AG04450 (cell line): Measurements from ENCODE around the gene SEMA7A. TPM values are rescaled to one million over a fixed set of nuclear protein-coding genes. Genes with fewer than 3 reads are reported as not detected.

Experiments used
- CTCF ChIA-PET: fragments of 300-600, 350-600 bp; formaldehyde crosslinking; extraction: SDS; loops from one replicate; lab custom pipeline; 2022; ENCODE audit warnings: antibody characterized with exemption, inconsistent platforms; lab: Charles Lee
- POLR2A ChIA-PET: fragments of 350-600 bp; formaldehyde crosslinking; extraction: SDS; loops from one replicate; lab custom pipeline; 2021; ENCODE audit warnings: antibody characterized with exemption, inconsistent platforms; lab: Yijun Ruan, JAX
- DNase-seq: peaks from one replicate; pipeline ENCODE4 v3.0.0-alpha.2; 2011; ENCODE audit warnings: low read depth, low spot score
- H3K27ac ChIP-seq: one replicate; pipeline ENCODE4 v1.5.1; 2012; ENCODE audit warnings: low read depth, low read length, control low read depth
- H3K27me3 ChIP-seq: one replicate; pipeline ENCODE4 v1.6.0; 2012; ENCODE audit warnings: low read length; ENCODE audit not compliant: control insufficient read depth, insufficient read depth
- H3K4me3 ChIP-seq: 2 replicates; pipeline ENCODE4 v1.5.1; 2011; ENCODE audit warnings: mild to moderate bottlenecking, low read depth, low read length, control low read depth
- H3K9me3 ChIP-seq: 2 replicates; pipeline ENCODE4 v1.5.1; 2012; ENCODE audit warnings: low read length; ENCODE audit not compliant: control insufficient read depth, insufficient read depth
- polyA plus RNA-seq: library from polyadenylated mRNA; depleted of rRNA; stranded (reverse); fragments of >200 nt; gene quantifications from 2 replicates; pipeline ENCODE4 v1.2.3, GENCODE V29; 2011
- TF ChIP-seq, protein P1 (sequence below): IDR thresholded peaks from 2 replicates; pipeline ENCODE4 v1.5.1; 2011; ENCODE audit warnings: low read depth, low read length, control low read depth, inconsistent platforms

SEMA7A gene
- polyA plus RNA-seq, 1 experiment, result 7.5 TPM

DNA sequence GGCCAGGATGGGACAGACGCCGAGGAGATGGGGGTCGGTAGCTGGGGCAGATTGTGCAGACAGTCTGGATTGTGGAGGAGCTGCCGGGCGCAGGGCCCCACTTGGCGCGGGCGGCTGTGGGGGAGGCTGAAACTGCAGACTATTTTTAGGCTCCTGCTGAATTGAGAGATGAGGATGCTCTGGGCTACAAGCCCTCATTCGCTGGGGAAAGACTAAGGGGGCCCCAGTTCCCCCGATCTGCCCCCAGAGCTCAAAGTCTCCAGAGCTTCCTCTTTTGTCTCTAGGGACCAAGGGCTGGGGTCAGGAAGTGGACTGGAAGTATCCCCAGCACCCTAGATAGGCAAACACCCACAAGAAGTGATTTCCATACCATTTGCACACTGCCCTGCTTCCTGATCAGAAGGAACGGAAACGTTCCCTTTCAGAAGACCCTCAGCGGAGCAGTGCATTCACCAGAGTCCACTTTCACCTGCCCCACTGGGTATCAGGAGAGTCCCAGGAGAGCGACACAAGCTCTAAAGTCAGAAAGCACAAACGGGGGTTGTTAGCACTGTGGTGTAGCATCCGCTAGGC is 29.7 kb downstream of the SEMA7A start:
- TF ChIP-seq, protein P1, sequence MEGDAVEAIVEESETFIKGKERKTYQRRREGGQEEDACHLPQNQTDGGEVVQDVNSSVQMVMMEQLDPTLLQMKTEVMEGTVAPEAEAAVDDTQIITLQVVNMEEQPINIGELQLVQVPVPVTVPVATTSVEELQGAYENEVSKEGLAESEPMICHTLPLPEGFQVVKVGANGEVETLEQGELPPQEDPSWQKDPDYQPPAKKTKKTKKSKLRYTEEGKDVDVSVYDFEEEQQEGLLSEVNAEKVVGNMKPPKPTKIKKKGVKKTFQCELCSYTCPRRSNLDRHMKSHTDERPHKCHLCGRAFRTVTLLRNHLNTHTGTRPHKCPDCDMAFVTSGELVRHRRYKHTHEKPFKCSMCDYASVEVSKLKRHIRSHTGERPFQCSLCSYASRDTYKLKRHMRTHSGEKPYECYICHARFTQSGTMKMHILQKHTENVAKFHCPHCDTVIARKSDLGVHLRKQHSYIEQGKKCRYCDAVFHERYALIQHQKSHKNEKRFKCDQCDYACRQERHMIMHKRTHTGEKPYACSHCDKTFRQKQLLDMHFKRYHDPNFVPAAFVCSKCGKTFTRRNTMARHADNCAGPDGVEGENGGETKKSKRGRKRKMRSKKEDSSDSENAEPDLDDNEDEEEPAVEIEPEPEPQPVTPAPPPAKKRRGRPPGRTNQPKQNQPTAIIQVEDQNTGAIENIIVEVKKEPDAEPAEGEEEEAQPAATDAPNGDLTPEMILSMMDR, result no peak
- DNase-seq, result no peak
- POLR2A ChIA-PET, result no interaction called here
- no peak overlapping the region for H3K27ac ChIP-seq
- CTCF ChIA-PET, result interaction anchor here (0.9 to 2.4 kb wide), 2 partner anchors 22 to 34 kb away, joined by 6 read pairs; no protein-coding TSS in a partner anchor
- no peak overlapping the region for H3K4me3 ChIP-seq
- no peaks in the 10 kb centered on the region for H3K27me3 ChIP-seq
- no peaks in the 10 kb centered on the region for H3K9me3 ChIP-seq

DNA sequence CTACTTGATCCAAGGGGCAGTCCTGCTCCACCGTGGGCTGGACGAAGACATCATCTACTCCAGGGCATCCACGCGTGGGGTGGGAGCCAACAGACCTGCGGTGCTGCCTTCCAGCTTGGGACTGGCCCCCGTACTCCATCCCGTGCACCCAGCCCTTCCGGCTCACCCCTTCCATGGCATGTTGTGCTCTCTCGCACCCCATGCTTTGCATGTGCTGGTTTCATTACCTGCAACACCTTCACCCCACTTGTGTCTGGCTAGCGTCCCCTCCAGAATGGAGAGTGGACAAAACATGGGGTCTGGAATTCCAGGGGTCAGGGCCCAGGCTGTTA is 30.2 kb downstream of the SEMA7A start:
- CTCF ChIA-PET, result interaction anchor here (0.9 to 2.4 kb wide), 2 partner anchors 21 to 35 kb away, joined by 6 read pairs; no protein-coding TSS in a partner anchor
- H3K9me3 ChIP-seq, result no peaks in the 10 kb centered on the region
- no peak overlapping the region for H3K27ac ChIP-seq
- H3K27me3 ChIP-seq, result no peaks in the 10 kb centered on the region
- TF ChIP-seq, protein P1, result no peak
- no peak overlapping the region for H3K4me3 ChIP-seq
- POLR2A ChIA-PET, result no interaction called here
- DNase-seq, result no peak

DNA sequence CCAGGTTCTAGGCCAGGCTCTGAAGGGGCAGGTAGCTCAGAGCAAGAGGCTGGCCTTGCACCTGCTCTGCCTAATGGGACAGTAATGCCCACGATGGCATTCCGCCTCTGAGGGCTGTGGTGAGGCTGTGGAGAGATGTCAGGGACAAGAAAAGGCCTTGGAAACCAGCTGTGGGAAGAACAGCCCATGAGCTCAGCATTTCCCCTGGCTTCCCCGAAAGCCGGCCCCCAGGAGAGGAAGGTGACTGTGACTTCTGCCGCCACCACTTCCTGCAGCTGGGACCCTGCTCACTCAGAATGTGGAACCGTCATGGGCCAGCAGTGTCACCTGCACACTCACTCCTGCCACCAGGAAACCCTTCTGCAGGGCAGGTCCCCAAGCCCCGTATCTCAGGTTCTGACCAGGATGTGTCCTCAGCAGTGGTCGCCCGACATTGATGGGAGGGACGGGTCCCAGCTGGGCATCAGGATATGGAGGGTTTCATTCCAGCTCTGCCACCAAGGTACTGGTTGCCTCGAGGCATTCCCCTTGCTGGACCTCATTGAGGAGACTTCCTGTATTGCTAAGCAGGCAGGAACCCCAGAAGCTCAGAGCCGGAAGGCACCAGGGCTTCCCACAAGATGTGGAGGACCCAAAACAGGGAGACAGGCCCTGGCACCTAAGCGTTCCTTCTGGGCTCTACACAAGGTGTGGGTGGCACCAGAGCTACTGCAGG is 30.7 kb downstream of the SEMA7A start:
- Histone ChIP-seq H3K4me3 (no peak overlapping the region), H3K9me3 (no peaks in the 10 kb centered on the region), H3K27ac (no peak overlapping the region), H3K27me3 (no peaks in the 10 kb centered on the region)
- CTCF ChIA-PET, result interaction anchor here (0.6 to 2.4 kb wide), 3 partner anchors 21 to 355 kb away, joined by 5 to 6 read pairs (median 5); no protein-coding TSS in a partner anchor
- no peak for DNase-seq
- TF ChIP-seq, protein P1, result no peak
- POLR2A ChIA-PET, result no interaction called here

DNA sequence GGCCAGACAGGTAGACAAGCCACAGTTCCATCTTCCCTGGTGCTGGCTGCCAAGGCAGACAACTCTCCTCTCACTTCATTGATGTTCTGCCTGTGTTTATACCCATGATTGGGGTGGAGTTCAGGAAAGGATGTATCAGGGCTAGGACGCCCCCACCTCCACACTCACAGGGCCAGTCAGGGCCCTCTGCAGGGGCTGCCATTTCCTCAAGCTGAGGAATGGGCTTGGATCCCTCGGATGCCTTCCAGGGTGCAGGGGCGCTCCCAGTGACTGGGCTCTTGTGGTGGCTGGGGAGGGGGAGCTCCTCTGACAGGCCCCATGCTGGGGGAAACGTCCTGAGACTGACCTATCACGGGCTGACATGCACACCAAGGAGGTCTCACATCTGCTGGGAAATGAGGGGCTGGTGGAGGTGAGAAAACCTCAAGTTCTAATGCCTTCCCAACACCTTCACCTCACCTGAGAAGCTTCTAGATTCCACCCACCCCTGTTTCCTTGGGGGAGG is 31.4 kb downstream of the SEMA7A start:
- ChIA-PET CTCF (interaction anchor here (1.1 to 2.4 kb wide), 2 partner anchors 20 to 36 kb away, joined by 5 to 6 read pairs; no protein-coding TSS in a partner anchor), POLR2A (no interaction called here)
- Histone ChIP-seq H3K27me3 (no peaks in the 10 kb centered on the region), H3K27ac (no peak overlapping the region), H3K9me3 (no peaks in the 10 kb centered on the region), H3K4me3 (no peak overlapping the region)
- TF ChIP-seq, protein P1, result no peak
- no peak for DNase-seq
